A549 (cell line): ENCODE data around the gene CD151.

ENCODE experiments used
- BHLHE40 ChIP-seq: IDR thresholded peaks from 2 replicates; pipeline ENCODE4 v1.6.1; 2012; ENCODE audit warnings: low read depth, low read length, inconsistent platforms
- CBX2 ChIP-seq: fragments of 200-600 bp; sonication (generic); IDR thresholded peaks from 2 replicates; pipeline ENCODE4 v1.6.1; 2016; ENCODE audit warnings: low read depth, mild to moderate bottlenecking, borderline replicate concordance
- CTCF ChIP-seq: fragments of >200 bp; sonication (Bioruptor Twin); formaldehyde crosslinking; IDR thresholded peaks from 3 replicates; pipeline ENCODE4 v1.5.1; 2016
- E2F6 ChIP-seq: IDR thresholded peaks from 2 replicates; pipeline ENCODE4 v1.6.1; 2012; ENCODE audit warnings: low read depth, borderline replicate concordance
- EHMT2 ChIP-seq: fragments of 200-600 bp; sonication (generic); IDR thresholded peaks from 2 replicates; pipeline ENCODE4 v1.6.1; 2016; ENCODE audit warnings: antibody characterized with exemption, low read depth, mild to moderate bottlenecking, moderate library complexity
- EP300 ChIP-seq, 2 experiments: fragments of >200 bp; sonication (Bioruptor Twin); formaldehyde crosslinking; IDR thresholded peaks; 2 replicates in 1 of 2; 3 replicates in 1 of 2; pipeline ENCODE4 v1.6.1; 2016 to 2017
- JUN ChIP-seq, 2 experiments: fragments of >200 bp; sonication (Bioruptor Twin); formaldehyde crosslinking; IDR thresholded peaks; 2 replicates in 1 of 2; 3 replicates in 1 of 2; pipeline ENCODE4 v1.6.1; 2016 to 2017
- KDM5A ChIP-seq: fragments of 200-600 bp; sonication (generic); IDR thresholded peaks from 2 replicates; pipeline ENCODE4 v1.6.1; 2016; ENCODE audit warnings: antibody characterized with exemption, mild to moderate bottlenecking
- MAX ChIP-seq: IDR thresholded peaks from 2 replicates; pipeline ENCODE4 v1.6.1; 2012
- MAZ ChIP-seq: fragments of 150-350 bp; IDR thresholded peaks from 2 replicates; pipeline ENCODE4 v1.6.1; 2014; ENCODE audit warnings: antibody characterized with exemption, low read depth, low read length, borderline replicate concordance
- POLR2A ChIP-seq: IDR thresholded peaks from 2 replicates; pipeline ENCODE4 v1.6.1; 2012; ENCODE audit warnings: mild to moderate bottlenecking, low read length
- RCOR1 ChIP-seq: fragments of 150-350 bp; IDR thresholded peaks from 2 replicates; pipeline ENCODE4 v1.6.1; 2014; ENCODE audit warnings: antibody characterized with exemption, low read length, low read depth
- REST ChIP-seq: fragments of 200-600 bp; sonication (generic); IDR thresholded peaks from 2 replicates; pipeline ENCODE4 v1.6.1; 2016; ENCODE audit warnings: antibody characterized with exemption, mild to moderate bottlenecking, moderate library complexity
- USF2 ChIP-seq: fragments of 450-650 bp; IDR thresholded peaks from 2 replicates; pipeline ENCODE4 v1.6.1; 2014; ENCODE audit warnings: antibody characterized with exemption

GRCh38 chr11:852762-853161, 20.0 kb downstream of the CD151 start:
- no peak for TF ChIP-seq CTCF
- TF ChIP-seq CBX2 = no peak
- TF ChIP-seq MAZ = no peak
- TF ChIP-seq MAX = no peak
- TF ChIP-seq BHLHE40 = no peak
- TF ChIP-seq JUN (IDR thresholded peaks at IDR 0.05) = no peak
- no peak for TF ChIP-seq POLR2A
- TF ChIP-seq RCOR1 = no peak
- no peak for TF ChIP-seq E2F6
- no peak for TF ChIP-seq REST
- no peak for TF ChIP-seq KDM5A
- no peak for TF ChIP-seq EHMT2
- TF ChIP-seq USF2 = no peak
- TF ChIP-seq EP300 (IDR thresholded peaks at IDR 0.05) = no peak
